ENCODE measurements around the gene DYNLT4. TPM values are rescaled to one million over a fixed set of nuclear protein-coding genes. Genes with fewer than 3 reads are reported as not detected.

Gene DYNLT4
- total RNA-seq, 1 experiment from 2014 or later = 0.31 TPM

- H3K27ac Mint-ChIP-seq = no peak overlapping the region
- ATAC-seq = no peak
- no peak for DNase-seq (ENCODE audit: low spot score)
- CTCF ChIA-PET = no interaction called here
- TF ChIP-seq NR1H2 (CRISPR knock-in tag; IDR thresholded peaks at IDR 0.05) (no peak), ZNF317 (CRISPR knock-in tag; IDR thresholded peaks at IDR 0.05; ENCODE audit: borderline replicate concordance, low read depth) (no peak), HMGA2 (CRISPR knock-in tag; IDR thresholded peaks at IDR 0.05) (no peak), ZNF532 (CRISPR knock-in tag; IDR thresholded peaks at IDR 0.05; ENCODE audit: borderline replicate concordance) (no peak), JAZF1 (CRISPR knock-in tag; IDR thresholded peaks at IDR 0.05) (no peak), ZNF423 (CRISPR knock-in tag; IDR thresholded peaks at IDR 0.05) (no peak), ZNF263 (CRISPR knock-in tag; IDR thresholded peaks at IDR 0.05; ENCODE audit: low read depth) (no peak), CBFB (CRISPR knock-in tag; IDR thresholded peaks at IDR 0.05; ENCODE audit: low read depth) (no peak), ZNF671 (CRISPR knock-in tag; IDR thresholded peaks at IDR 0.05) (no peak)
- TF ChIP-seq, protein P1, sequence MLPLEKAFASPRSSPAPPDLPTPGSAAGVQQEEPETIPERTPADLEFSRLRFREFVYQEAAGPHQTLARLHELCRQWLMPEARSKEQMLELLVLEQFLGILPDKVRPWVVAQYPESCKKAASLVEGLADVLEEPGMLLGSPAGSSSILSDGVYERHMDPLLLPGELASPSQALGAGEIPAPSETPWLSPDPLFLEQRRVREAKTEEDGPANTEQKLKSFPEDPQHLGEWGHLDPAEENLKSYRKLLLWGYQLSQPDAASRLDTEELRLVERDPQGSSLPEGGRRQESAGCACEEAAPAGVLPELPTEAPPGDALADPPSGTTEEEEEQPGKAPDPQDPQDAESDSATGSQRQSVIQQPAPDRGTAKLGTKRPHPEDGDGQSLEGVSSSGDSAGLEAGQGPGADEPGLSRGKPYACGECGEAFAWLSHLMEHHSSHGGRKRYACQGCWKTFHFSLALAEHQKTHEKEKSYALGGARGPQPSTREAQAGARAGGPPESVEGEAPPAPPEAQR (CRISPR knock-in tag; IDR thresholded peaks at IDR 0.05) = no peak
- TF ChIP-seq, protein P2, sequence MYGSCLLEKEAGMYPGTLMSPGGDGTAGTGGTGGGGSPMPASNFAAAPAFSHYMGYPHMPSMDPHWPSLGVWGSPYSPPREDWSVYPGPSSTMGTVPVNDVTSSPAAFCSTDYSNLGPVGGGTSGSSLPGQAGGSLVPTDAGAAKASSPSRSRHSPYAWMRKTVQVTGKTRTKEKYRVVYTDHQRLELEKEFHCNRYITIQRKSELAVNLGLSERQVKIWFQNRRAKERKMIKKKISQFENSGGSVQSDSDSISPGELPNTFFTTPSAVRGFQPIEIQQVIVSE (CRISPR knock-in tag; IDR thresholded peaks at IDR 0.05; ENCODE audit: borderline replicate concordance) = no peak
- TF ChIP-seq, protein P3, sequence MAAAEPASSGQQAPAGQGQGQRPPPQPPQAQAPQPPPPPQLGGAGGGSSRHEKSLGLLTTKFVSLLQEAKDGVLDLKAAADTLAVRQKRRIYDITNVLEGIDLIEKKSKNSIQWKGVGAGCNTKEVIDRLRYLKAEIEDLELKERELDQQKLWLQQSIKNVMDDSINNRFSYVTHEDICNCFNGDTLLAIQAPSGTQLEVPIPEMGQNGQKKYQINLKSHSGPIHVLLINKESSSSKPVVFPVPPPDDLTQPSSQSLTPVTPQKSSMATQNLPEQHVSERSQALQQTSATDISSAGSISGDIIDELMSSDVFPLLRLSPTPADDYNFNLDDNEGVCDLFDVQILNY (CRISPR knock-in tag; IDR thresholded peaks at IDR 0.05) = no peak
- TF ChIP-seq, protein P4, sequence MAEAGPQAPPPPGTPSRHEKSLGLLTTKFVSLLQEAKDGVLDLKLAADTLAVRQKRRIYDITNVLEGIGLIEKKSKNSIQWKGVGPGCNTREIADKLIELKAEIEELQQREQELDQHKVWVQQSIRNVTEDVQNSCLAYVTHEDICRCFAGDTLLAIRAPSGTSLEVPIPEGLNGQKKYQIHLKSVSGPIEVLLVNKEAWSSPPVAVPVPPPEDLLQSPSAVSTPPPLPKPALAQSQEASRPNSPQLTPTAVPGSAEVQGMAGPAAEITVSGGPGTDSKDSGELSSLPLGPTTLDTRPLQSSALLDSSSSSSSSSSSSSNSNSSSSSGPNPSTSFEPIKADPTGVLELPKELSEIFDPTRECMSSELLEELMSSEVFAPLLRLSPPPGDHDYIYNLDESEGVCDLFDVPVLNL (CRISPR knock-in tag; IDR thresholded peaks at IDR 0.05; ENCODE audit: borderline replicate concordance, low read depth) = no peak
- H3K36me3 Mint-ChIP-seq = peaks cover 22% of the 10 kb centered on the region
- H3K27me3 Mint-ChIP-seq (ENCODE audit: low read depth) = peaks cover 3% of the 10 kb centered on the region; the same call in 1 of the 2 replicates
- H3K9me3 Mint-ChIP-seq = no peaks in the 10 kb centered on the region
- H3K4me3 Mint-ChIP-seq = no peak overlapping the region
- H3K4me1 Mint-ChIP-seq = peaks cover 34% of the 10 kb centered on the region
- POLR2A ChIA-PET = interaction anchor here (0.5 to 0.9 kb wide), 2 partner anchors 9 to 10 kb away, joined by 3 read pairs; no protein-coding TSS in a partner anchor
Observed at GRCh38 chr1:44803312-44804095, 3.6 kb downstream of the DYNLT4 start.

- ChIA-PET CTCF (interaction anchor here (1.1 kb wide), 1 partner anchor 19 kb away, joined by 4 read pairs; no protein-coding TSS in a partner anchor), POLR2A (no interaction called here)
- Mint-ChIP-seq H3K4me1 (peaks cover 31% of the 10 kb centered on the region), H3K27ac (no peak overlapping the region), H3K4me3 (no peak overlapping the region), H3K27me3 (ENCODE audit: low read depth) (peaks cover 3% of the 10 kb centered on the region; the same call in 1 of the 2 replicates), H3K36me3 (peaks cover 22% of the 10 kb centered on the region), H3K9me3 (no peaks in the 10 kb centered on the region)
- TF ChIP-seq ZNF121 (CRISPR knock-in tag; IDR thresholded peaks at IDR 0.05) = no peak
- ATAC-seq (no peak), DNase-seq (ENCODE audit: low spot score) (no peak)
Observed at GRCh38 chr1:44803062-44803311, 4.2 kb downstream of the DYNLT4 start.

Data from WTC11 (cell line).